ENCODE results near the gene SAPCD1. TPM values are rescaled to one million over a fixed set of nuclear protein-coding genes. Genes with fewer than 3 reads are reported as not detected.

The SAPCD1 gene
- total RNA-seq, 1 experiment from 2014 or later = 3.2 TPM

- Mint-ChIP-seq H3K36me3 (ENCODE audit: insufficient read depth in 1 of 3, low read depth in 3 of 3) (peaks cover 39 to 71% (median 62%) of the 10 kb centered on the region in 3 experiments), H3K27ac (peak overlapping the region in 1 of 3 experiments; percentile 80; a peak in 1 of 7 replicates), H3K4me3 (no peak overlapping the region), H3K27me3 (ENCODE audit: low read depth) (no peaks in the 10 kb centered on the region), H3K9me3 (no peaks in the 10 kb centered on the region), H3K4me1 (no peaks in the 10 kb centered on the region)
- no CpG with 5 or more reads among the region's 11 CpGs for WGBS (ENCODE audit: extremely low coverage, insufficient read length, low lambda C conversion rate)
- H3K4ac ChIP-seq (ENCODE audit: low read depth, low read length) = no peak overlapping the region
- H2BK12ac ChIP-seq (ENCODE audit: insufficient read length, low read depth, low read length) = no peak overlapping the region
- H2BK5ac ChIP-seq (ENCODE audit: insufficient read length, low read length) = no peak overlapping the region
- no peak overlapping the region for H3K23ac ChIP-seq (ENCODE audit: insufficient read length, low read depth, low read length)
- H3K18ac ChIP-seq (ENCODE audit: insufficient read length, low read depth, low read length) = no peak overlapping the region
- H4K5ac ChIP-seq (ENCODE audit: insufficient read length, low read depth, low read length) = no peak overlapping the region
- H2AFZ ChIP-seq (ENCODE audit: low read length) = no peak overlapping the region
- no peak overlapping the region for H2BK15ac ChIP-seq (ENCODE audit: low read depth, low read length)
- no peak overlapping the region for H3K14ac ChIP-seq (ENCODE audit: insufficient read depth, low read length)
- no peaks in the 10 kb centered on the region for H3K23me2 ChIP-seq (ENCODE audit: insufficient read length, low read depth, low read length, poor library complexity, severe bottlenecking)
- H2BK120ac ChIP-seq (ENCODE audit: low read depth, low read length, poor library complexity, severe bottlenecking) = no peak overlapping the region
- H3K27me3 ChIP-seq (ENCODE audit: insufficient read depth, low read length) = no peaks in the 10 kb centered on the region
- no peaks in the 10 kb centered on the region for H3K79me1 ChIP-seq (ENCODE audit: insufficient read depth, low read depth, low read length, poor library complexity, severe bottlenecking)
- H3T11ph ChIP-seq (ENCODE audit: low read length) = no peak overlapping the region
- no peaks in the 10 kb centered on the region for H3K79me2 ChIP-seq (ENCODE audit: insufficient read depth, low read length)
- TF ChIP-seq CTCF (conservative IDR thresholded peaks at IDR 0.05) = no peak
- H3K56ac ChIP-seq (ENCODE audit: insufficient read length, low read depth, low read length) = no peak overlapping the region
- no peak overlapping the region for H3K9ac ChIP-seq (ENCODE audit: extremely low read depth, insufficient read length, low read length)
- H2BK20ac ChIP-seq (ENCODE audit: low read depth, low read length, poor library complexity, severe bottlenecking) = no peak overlapping the region
- no peak overlapping the region for H2AK5ac ChIP-seq (ENCODE audit: insufficient read length, low read length)
- no peak for DNase-seq
- no peak overlapping the region for H4K8ac ChIP-seq (replicated peaks; ENCODE audit: insufficient read length, low read depth, low read length)
- no peaks in the 10 kb centered on the region for H3K4me1 ChIP-seq (ENCODE audit: insufficient read depth, low read length)
- no peak overlapping the region for H3K4me2 ChIP-seq (ENCODE audit: insufficient read depth, insufficient read length, low read length)
- peaks cover 3% of the 10 kb centered on the region for H4K20me1 ChIP-seq (ENCODE audit: control insufficient read depth, insufficient read depth, insufficient read length)
- H4K91ac ChIP-seq (ENCODE audit: insufficient read length, low read depth, low read length) = no peak overlapping the region
- no peak overlapping the region for H3K27ac ChIP-seq (ENCODE audit: insufficient read length, low read depth, low read length)
- H3K9me3 ChIP-seq (ENCODE audit: control insufficient read depth, low read depth, low read length) = no peaks in the 10 kb centered on the region
Observed at GRCh38 chr6:31785475-31785874, 23.0 kb downstream of the SAPCD1 start.
